Esophagus squamous epithelium (tissue), 4 donors: ENCODE measurements around the gene ADARB2.

ENCODE experiments used
- POLR2A ChIP-seq, 4 donors: fragments of 450-650 bp; IDR thresholded peaks; one replicate each; pipeline ENCODE4 v1.6.1; 2017; ENCODE audit warnings: antibody characterized with exemption in 4 of 4, mild to moderate bottlenecking in 4 of 4, moderate library complexity in 3 of 4
- TF ChIP-seq, protein P1 (sequence below), 6 experiments: fragments of 450-650 bp in 4 of 6; fragments of 200-600 bp in 2 of 6; sonication (generic) in 2 of 6; IDR thresholded peaks; one replicate each; pipeline ENCODE4 v1.5.1; 2016 to 2019; ENCODE audit warnings: antibody characterized with exemption in 6 of 6, mild to moderate bottlenecking in 4 of 6, moderate library complexity in 4 of 6

DNA sequence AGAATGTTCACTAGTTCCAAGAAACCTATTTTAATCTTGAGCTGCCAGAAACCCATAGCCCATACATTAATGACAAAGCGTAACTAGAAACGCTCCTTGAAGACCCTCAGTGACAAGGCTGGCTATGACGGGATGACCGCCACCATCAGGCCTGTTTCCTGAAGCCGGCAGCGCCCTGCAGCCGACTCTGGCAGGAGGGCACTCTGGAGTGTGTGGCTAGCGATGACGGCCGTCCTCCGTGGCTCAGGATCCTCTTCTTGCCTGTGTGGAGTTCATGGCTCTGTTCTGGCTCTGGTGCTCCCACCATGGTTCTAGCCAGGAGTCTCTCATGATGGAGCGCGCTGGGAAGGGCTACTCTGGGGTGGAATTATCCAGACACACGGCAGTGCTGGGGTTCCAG, 224.1 kb downstream of the ADARB2 start:
- TF ChIP-seq, protein P1, sequence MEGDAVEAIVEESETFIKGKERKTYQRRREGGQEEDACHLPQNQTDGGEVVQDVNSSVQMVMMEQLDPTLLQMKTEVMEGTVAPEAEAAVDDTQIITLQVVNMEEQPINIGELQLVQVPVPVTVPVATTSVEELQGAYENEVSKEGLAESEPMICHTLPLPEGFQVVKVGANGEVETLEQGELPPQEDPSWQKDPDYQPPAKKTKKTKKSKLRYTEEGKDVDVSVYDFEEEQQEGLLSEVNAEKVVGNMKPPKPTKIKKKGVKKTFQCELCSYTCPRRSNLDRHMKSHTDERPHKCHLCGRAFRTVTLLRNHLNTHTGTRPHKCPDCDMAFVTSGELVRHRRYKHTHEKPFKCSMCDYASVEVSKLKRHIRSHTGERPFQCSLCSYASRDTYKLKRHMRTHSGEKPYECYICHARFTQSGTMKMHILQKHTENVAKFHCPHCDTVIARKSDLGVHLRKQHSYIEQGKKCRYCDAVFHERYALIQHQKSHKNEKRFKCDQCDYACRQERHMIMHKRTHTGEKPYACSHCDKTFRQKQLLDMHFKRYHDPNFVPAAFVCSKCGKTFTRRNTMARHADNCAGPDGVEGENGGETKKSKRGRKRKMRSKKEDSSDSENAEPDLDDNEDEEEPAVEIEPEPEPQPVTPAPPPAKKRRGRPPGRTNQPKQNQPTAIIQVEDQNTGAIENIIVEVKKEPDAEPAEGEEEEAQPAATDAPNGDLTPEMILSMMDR (IDR thresholded peaks at IDR 0.05): no peak
- TF ChIP-seq POLR2A (IDR thresholded peaks at IDR 0.05): no peak
